IPS-NIHi11 (cell line): ENCODE results near the gene ENOX1.
A peak's percentile ranks its signal among the peaks of the same experiment; 100 is the strongest.
"Not testable (repeated sequence)": the region's sequence is repeated elsewhere in the genome, so short reads cannot be mapped to it uniquely, and the experiment has no call there.

Experiments used
- DNase-seq: peaks from one replicate; pipeline ENCODE4 v3.0.0; 2012; ENCODE audit warnings: mixed read lengths, low spot score

Gene ENOX1

GRCh38 chr13:43204591-43204990 is 582.2 kb downstream of the ENOX1 start:
- DNase-seq: no peak

DNA sequence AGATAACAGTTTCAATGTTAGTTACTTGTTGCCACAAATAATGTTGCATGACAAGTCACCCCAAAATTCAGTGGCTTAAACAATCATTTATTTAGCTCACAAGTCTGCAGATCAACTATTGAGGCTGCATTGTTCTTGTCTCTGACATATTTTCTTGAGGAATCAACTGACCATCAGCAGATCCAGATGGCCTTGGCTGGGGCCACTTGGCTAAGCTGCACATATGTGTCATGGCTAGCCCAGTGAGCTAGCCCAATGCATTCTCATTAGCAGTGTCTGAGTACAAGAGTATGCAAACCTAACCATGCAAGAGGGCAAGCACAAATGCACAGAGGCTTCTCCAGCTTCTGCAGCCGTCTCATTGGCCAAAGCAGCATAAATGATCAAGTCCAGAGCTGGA is 583.0 kb downstream of the ENOX1 start:
- DNase-seq: no peak

GRCh38 chr13:43200736-43201135 is 586.0 kb downstream of the ENOX1 start:
- no peak for DNase-seq

- no peak for DNase-seq
Observed at GRCh38 chr13:43200307-43200706, 586.5 kb downstream of the ENOX1 start.

DNA sequence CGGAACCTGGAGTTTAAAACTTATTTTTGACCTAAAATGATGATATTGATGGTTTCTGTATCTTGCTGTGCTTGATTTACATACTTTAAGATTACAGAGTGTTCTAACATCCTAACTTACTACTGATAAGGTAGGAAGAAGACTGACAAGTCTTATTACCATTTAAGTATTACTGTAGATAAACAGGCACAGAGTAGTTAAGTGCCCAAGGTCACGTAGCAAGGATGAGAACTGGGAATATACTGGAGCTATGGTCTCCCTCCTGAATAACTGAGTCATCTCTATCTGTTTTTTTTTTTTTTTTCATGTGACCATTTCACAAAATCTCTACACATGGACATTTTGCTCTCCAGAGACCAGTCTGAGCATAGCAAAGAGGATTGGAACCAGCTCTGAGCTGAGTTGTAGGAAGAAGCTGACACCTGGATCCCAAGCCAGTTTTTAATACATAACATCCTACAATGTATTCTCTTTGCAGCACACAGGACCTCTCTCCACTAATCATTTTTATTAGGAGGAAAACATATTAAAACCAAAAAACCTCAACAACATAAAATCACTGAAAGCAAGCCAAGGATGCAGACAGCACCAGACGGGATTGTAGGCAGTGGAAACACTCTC is 589.9 kb downstream of the ENOX1 start:
- DNase-seq: no peak

GRCh38 chr13:43196086-43196621 is 590.6 kb downstream of the ENOX1 start:
- no peak for DNase-seq

GRCh38 chr13:43195551-43195950 is 591.2 kb downstream of the ENOX1 start:
- peak; percentile 43 for DNase-seq

- DNase-seq: no peak
Observed at GRCh38 chr13:43195112-43195511, 591.7 kb downstream of the ENOX1 start.

DNA sequence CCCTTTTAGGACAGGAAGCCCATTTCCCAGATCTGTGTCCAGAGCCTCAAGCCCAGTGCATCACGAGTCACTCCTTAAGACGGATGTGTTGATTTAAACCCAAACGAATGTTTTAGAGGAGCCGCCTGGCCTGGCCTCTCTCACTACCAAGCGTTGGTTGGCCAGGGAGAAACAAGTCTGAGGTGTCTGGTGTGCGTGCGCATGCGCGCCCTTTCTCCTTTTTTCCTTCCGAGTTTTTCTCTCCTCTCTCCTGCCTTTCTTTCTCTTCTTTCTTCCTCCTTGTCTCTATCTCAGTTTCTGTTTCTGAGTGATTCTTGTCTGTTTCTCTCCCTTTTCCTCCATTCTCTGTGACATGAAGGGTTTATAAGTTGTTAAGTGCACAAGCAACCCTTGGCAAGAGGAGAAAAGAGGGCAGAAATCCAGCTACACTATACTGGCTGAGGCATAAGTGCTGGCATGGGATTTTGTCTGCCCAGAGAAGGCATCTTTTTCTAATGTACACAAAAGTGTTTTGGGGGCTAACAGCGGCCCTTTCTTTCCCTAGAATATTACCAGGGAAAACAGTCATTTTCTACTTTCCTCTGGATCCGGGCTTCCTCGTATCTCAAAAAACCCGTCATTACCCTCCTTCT is 592.9 kb downstream of the ENOX1 start:
- DNase-seq: no peak

DNA sequence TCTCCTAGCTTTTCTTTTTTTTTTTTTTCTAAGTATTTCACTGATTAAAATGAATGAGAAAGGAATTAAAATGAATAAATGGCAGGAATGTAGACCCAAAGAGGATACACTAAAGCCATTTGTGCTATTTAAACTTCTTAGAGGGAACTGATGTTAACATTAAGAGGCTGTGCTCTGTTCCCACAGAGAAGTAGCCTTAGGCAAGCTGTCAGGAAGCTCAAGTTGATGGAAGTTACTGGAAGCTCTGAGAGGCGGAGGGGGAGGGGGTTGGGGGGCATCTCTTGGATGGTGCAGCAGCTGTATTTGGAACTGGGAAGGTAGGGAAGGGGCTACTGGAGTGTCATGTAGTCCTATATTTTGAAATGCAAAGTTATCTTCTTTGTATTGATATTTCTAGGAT is 595.2 kb downstream of the ENOX1 start:
- no peak for DNase-seq

- no peak for DNase-seq
Observed at GRCh38 chr13:43185226-43185625, 601.5 kb downstream of the ENOX1 start.

DNA sequence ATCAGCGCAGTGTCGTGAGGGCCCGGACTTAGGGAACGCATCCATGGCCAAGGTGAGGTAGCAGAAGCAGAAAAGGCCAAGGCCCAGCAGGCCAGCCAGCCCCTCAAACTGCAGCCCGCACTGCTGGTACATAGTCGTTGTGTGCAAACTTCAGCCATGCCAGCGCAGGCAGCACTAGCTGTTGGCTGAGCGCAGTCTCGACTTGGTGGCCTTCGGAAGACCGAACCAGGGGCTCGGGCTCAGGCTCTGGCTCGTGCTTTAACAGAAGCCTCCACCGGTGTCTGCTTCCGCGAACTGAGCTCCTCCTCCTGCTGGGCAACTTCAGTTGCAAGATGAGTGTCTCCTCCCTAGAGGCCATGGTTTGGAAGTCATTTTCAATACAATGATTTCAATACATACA is 605.9 kb downstream of the ENOX1 start:
- DNase-seq: no peak

GRCh38 chr13:43180036-43180660 is 606.6 kb downstream of the ENOX1 start:
- no peak for DNase-seq

GRCh38 chr13:43171489-43171888 is 615.3 kb downstream of the ENOX1 start:
- DNase-seq: no peak

DNA sequence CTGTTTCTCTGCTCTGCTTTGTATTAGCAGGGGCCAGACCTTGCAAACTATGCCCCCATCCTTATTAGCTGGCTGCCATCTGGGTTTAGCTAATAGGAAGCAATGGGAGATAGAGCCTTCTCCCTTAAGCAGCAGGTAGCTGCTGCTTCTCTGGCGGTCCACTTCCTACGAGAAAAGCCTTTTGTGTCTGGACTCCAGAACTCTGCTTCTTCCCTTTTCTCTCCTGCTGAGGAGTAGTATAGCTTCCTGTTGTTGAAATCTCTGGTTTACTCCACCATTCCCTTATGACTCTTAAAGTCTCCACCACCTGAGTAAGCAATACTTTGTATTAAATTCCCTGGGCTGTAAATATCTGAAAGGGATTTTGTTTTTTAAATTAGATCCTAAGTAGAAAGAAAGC is 616.3 kb downstream of the ENOX1 start:
- DNase-seq: no peak

DNA sequence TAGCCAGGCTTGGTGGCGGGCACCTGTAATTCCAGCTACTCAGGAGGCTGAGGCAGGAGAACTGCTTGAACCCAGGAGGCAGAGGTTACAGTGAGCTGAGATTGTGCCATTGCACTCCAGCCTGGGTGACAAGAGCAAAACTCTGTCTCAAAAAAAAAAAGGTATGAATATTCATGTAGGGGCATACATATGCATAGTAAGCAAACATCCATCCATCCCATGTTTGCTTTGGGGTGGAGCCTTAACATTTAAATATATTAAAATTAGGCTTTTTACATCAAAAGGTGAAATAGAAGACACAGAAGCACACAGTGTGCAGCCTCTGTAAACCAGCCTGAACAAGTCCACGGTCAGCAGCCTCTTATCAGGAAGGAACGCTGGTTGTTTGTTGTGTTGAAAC is 618.3 kb downstream of the ENOX1 start:
- DNase-seq: not testable (repeated sequence)

DNA sequence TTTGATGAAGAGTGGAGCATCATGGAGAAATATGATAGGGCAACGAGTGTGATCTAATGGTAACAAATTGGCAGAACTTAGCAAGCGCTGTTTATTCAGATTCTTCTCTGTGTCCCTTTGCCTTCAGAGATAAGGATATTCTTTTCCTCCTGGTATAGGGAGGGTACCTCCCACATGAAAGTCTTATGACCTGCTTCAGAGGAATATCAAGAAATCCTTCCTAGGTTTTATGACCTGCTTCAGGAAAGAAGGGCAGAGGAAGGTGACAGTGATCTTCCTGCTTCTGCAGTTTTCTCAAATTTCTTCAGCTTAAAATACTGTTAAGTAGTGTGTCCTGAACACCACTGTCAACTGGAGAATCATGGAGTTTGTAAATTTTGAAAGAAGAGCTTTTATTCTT is 619.0 kb downstream of the ENOX1 start:
- no peak for DNase-seq

GRCh38 chr13:43166644-43167457 is 619.9 kb downstream of the ENOX1 start:
- no peak for DNase-seq
